ENCODE data around the gene HELZ.

The HELZ gene

DNA sequence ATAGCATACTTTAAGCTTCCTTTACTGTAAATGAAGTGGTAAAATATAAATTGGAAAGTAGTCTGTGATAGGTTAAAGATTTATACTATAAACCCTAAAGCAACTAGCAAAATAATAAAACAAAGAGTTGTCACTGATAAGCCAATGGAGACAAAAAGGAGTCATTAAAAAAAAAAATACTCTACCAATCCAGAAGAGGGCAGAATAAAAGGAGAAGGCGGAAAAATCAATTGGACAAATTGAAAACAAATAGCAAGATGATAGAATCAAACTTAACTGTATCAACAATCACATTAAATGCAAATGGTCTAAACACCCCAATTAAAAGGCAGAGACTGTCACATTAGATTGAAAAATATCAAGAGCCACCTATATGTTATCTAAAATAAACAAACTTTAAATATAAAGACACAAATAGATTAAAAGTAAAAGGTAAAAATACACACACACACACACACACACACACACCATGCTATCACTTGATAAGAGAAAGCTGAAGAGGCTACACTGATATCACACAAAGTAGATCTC, 128.9 kb downstream of the HELZ start:
- peaks cover 0 to 10% (median 0%) of the 10 kb centered on the region in 4 donors for H3K4me1 ChIP-seq
- peaks cover 55 to 56% (median 56%) of the 10 kb centered on the region in 3 donors for H3K36me3 ChIP-seq
- no peak overlapping the region for H3K4me3 ChIP-seq
- no peaks in the 10 kb centered on the region for H3K9me3 ChIP-seq
- H3K27ac ChIP-seq: no peak overlapping the region
- TF ChIP-seq, protein P1, sequence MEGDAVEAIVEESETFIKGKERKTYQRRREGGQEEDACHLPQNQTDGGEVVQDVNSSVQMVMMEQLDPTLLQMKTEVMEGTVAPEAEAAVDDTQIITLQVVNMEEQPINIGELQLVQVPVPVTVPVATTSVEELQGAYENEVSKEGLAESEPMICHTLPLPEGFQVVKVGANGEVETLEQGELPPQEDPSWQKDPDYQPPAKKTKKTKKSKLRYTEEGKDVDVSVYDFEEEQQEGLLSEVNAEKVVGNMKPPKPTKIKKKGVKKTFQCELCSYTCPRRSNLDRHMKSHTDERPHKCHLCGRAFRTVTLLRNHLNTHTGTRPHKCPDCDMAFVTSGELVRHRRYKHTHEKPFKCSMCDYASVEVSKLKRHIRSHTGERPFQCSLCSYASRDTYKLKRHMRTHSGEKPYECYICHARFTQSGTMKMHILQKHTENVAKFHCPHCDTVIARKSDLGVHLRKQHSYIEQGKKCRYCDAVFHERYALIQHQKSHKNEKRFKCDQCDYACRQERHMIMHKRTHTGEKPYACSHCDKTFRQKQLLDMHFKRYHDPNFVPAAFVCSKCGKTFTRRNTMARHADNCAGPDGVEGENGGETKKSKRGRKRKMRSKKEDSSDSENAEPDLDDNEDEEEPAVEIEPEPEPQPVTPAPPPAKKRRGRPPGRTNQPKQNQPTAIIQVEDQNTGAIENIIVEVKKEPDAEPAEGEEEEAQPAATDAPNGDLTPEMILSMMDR (IDR thresholded peaks at IDR 0.05): no peak
- intact Hi-C loops (cut with DNase I; ENCODE audit: low total_unique reads): no loop called here
- no peak for DNase-seq
- H3K27me3 ChIP-seq: no peaks in the 10 kb centered on the region

DNA sequence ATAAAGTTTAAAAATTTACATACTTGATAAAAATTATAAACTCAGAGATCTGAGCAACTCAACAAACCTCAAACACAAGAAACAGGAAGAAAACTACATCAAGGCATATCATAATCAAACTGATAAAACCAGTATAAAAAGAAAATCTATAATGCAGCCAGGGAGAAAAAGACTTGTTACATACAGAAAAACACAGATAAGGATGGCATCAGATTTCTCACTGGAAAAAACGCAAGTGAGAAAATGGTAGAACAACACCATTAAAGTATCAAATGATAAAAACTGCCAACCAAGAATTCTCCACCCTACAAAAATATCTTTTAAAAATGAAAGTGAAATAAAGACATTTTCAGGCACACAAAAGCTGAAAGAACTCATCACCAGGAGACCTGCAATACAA, 129.6 kb downstream of the HELZ start:
- DNase-seq: no peak
- peaks cover 0 to 6% (median 0%) of the 10 kb centered on the region in 4 donors for H3K4me1 ChIP-seq
- no peaks in the 10 kb centered on the region for H3K9me3 ChIP-seq
- no peaks in the 10 kb centered on the region for H3K27me3 ChIP-seq
- H3K4me3 ChIP-seq: no peak overlapping the region
- H3K36me3 ChIP-seq: peaks cover 51 to 61% (median 53%) of the 10 kb centered on the region in 3 donors
- TF ChIP-seq, protein P1 (IDR thresholded peaks at IDR 0.05): no peak
- H3K27ac ChIP-seq: no peak overlapping the region
- intact Hi-C loops (cut with DNase I; ENCODE audit: low total_unique reads): no loop called here

DNA sequence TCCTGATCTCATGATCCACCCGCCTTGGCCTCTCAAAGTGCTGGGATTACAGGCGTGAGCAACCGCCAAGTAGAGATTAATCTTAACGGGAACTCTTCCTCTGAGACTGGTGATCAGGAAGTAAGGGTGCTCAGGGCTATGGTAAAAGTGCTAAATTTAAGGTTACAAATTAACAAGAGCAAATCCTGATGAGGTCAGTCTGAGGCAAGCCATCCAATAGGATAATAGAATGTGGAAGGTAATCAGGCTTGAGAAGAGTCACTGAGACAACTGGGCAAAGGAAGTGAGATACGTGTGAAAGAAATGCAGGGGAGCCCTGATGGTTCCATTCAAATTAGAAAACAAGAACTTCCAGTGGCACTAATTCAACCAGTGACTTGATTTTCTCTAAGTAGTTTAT, 131.5 kb downstream of the HELZ start:
- Histone ChIP-seq H3K27ac (no peak overlapping the region), H3K36me3 (peaks cover 49 to 57% (median 54%) of the 10 kb centered on the region in 3 donors), H3K27me3 (no peaks in the 10 kb centered on the region), H3K4me1 (no peaks in the 10 kb centered on the region), H3K9me3 (no peaks in the 10 kb centered on the region), H3K4me3 (no peak overlapping the region)
- DNase-seq: no peak
- TF ChIP-seq, protein P1 (IDR thresholded peaks at IDR 0.05): no peak
- intact Hi-C loops (cut with DNase I; ENCODE audit: low total_unique reads): no loop called here

DNA sequence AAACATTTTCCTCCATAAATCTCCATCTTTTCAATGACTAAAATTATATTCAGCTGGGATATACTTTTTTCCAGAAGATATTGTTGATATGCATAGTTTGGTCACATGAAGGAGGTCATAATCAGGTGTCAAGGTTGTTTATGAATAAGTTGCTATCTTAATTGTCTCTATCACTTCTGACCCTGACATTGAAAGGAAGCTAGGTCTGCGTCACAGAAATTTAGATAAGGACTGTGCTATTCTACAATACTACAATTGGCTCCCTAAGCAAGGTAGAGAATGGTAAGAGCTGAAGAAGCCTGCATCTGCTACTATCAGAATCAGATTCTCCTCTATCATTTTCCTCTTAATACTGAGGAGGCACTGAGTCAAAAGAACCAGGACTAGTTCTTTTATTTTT, 133.2 kb downstream of the HELZ start:
- no peak for DNase-seq
- Histone ChIP-seq H3K4me1 (no peaks in the 10 kb centered on the region), H3K27ac (no peak overlapping the region), H3K4me3 (no peak overlapping the region), H3K36me3 (peaks cover 50 to 57% (median 57%) of the 10 kb centered on the region in 3 donors), H3K27me3 (no peaks in the 10 kb centered on the region), H3K9me3 (no peaks in the 10 kb centered on the region)
- intact Hi-C loops (cut with DNase I; ENCODE audit: low total_unique reads): no loop called here
- TF ChIP-seq, protein P1 (IDR thresholded peaks at IDR 0.05): no peak

DNA sequence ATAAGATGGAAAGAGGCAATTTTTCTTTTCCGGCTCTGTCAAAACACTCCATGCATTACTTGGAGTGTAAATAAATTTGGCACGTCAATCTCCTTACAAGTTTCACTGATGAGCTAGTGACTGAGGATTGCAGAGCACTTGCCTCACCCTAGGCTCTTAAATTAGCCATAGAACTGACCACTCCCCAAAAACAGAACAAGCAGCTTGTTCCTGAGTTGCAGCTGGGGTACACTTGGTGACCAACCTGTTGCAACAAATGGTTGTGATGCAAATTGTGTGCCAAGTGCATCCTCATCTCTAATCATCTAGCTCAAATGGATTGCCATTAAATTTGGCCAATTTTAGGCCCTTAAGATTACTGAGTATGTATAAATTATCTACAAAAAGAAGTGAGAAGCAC, 133.7 kb downstream of the HELZ start:
- no peaks in the 10 kb centered on the region for H3K27me3 ChIP-seq
- no peak overlapping the region for H3K4me3 ChIP-seq
- intact Hi-C loops (cut with DNase I; ENCODE audit: low total_unique reads): no loop called here
- H3K36me3 ChIP-seq: peaks cover 49 to 59% (median 58%) of the 10 kb centered on the region in 3 donors
- DNase-seq: no peak
- H3K27ac ChIP-seq: no peak overlapping the region
- H3K9me3 ChIP-seq: no peaks in the 10 kb centered on the region
- no peaks in the 10 kb centered on the region for H3K4me1 ChIP-seq
- TF ChIP-seq, protein P1 (IDR thresholded peaks at IDR 0.05): no peak

DNA sequence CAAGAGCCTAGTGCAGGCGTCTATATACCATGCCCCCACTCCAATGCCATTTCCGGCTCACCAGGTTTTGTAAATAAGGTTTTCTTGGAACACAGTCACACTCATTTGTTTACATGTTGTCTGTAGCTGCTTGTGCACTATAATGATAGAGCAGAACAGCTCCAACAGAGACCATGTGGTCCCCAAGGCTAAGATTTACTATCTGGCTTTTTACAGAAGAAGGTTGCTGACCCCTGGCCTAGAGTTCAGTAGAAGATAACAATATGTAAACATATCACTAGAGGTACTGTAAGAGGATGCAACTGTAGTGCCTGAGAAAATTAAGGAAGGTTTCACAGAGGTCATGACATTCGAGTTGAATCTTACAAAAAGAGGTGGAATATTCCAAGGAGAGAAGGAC, 134.4 kb downstream of the HELZ start:
- no peak overlapping the region for H3K27ac ChIP-seq
- intact Hi-C loops (cut with DNase I; ENCODE audit: low total_unique reads): no loop called here
- no peaks in the 10 kb centered on the region for H3K9me3 ChIP-seq
- H3K4me3 ChIP-seq: no peak overlapping the region
- peaks cover 42 to 62% (median 61%) of the 10 kb centered on the region in 3 donors for H3K36me3 ChIP-seq
- H3K27me3 ChIP-seq: no peaks in the 10 kb centered on the region
- no peak for DNase-seq
- TF ChIP-seq, protein P1 (IDR thresholded peaks at IDR 0.05): no peak
- H3K4me1 ChIP-seq: no peaks in the 10 kb centered on the region
